GM23338 (cell line): ENCODE results near the gene TENM4. TPM values are rescaled to one million over a fixed set of nuclear protein-coding genes. Genes with fewer than 3 reads are reported as not detected.

Experiments
- ATAC-seq: fragments of 200-7000 bp; cut with Tn5 transposase; 3 replicates; pipeline ENCODE4 v1.9.1; 2020
- DNase-seq: peaks from one replicate; pipeline ENCODE4 v3.0.0-alpha.2; 2015; ENCODE audit warnings: low spot score
- H2AFZ ChIP-seq: fragments of 200-600 bp; sonication (generic); 2 replicates; pipeline ENCODE4 v1.8.0; 2016; ENCODE audit warnings: antibody characterized with exemption, mild to moderate bottlenecking, moderate library complexity
- H3F3A ChIP-seq: fragments of 200-600 bp; sonication (generic); replicated peaks from 2 replicates; pipeline ENCODE4 v1.8.0; 2017; ENCODE audit warnings: antibody characterized with exemption, mixed run types, low read depth
- H3K27ac ChIP-seq: fragments of 200-600 bp; sonication (generic); 2 replicates; pipeline ENCODE4 v1.6.1; 2016; ENCODE audit warnings: low read depth
- H3K27me3 ChIP-seq: fragments of 200-600 bp; sonication (generic); 2 replicates; pipeline ENCODE4 v1.8.0; 2016; ENCODE audit warnings: mild to moderate bottlenecking, mixed run types, moderate library complexity; ENCODE audit not compliant: insufficient read depth
- H3K36me3 ChIP-seq: fragments of 200-600 bp; sonication (generic); 2 replicates; pipeline ENCODE4 v1.8.0; 2016; ENCODE audit warnings: mild to moderate bottlenecking; ENCODE audit not compliant: insufficient read depth
- H3K4me1 ChIP-seq: fragments of 200-600 bp; sonication (generic); 2 replicates; pipeline ENCODE4 v1.8.0; 2016; ENCODE audit warnings: mild to moderate bottlenecking, moderate library complexity; ENCODE audit not compliant: insufficient read depth
- H3K4me2 ChIP-seq: fragments of 200-600 bp; sonication (generic); 2 replicates; pipeline ENCODE4 v1.7.1; 2017; ENCODE audit warnings: mixed run types
- H3K4me3 ChIP-seq: fragments of 200-600 bp; sonication (generic); 2 replicates; pipeline ENCODE4 v1.6.1; 2016; ENCODE audit warnings: mixed run types
- H3K79me2 ChIP-seq: fragments of 200-600 bp; sonication (generic); replicated peaks from 2 replicates; pipeline ENCODE4 v1.8.0; 2017; ENCODE audit warnings: mild to moderate bottlenecking; ENCODE audit not compliant: insufficient read depth
- H3K9me2 ChIP-seq: fragments of 200-600 bp; sonication (generic); 2 replicates; pipeline ENCODE4 v1.8.0; 2017; ENCODE audit not compliant: insufficient read depth
- H4K20me1 ChIP-seq: fragments of 200-600 bp; sonication (generic); replicated peaks from 2 replicates; pipeline ENCODE4 v1.8.0; 2017; ENCODE audit warnings: mild to moderate bottlenecking; ENCODE audit not compliant: insufficient read depth
- H3K27ac Mint-ChIP-seq: 2 replicates; pipeline ENCODE4 v1.8.0; 2020; ENCODE audit warnings: inconsistent platforms, mild to moderate bottlenecking, moderate library complexity, mixed read lengths
- H3K27me3 Mint-ChIP-seq: 3 replicates; pipeline ENCODE4 v1.8.0; 2022; ENCODE audit warnings: low read depth, mild to moderate bottlenecking, moderate library complexity, mixed read lengths, inconsistent platforms; ENCODE audit not compliant: insufficient read depth, poor library complexity
- H3K36me3 Mint-ChIP-seq: 3 replicates; pipeline ENCODE4 v1.8.0; 2021; ENCODE audit warnings: low read depth, mild to moderate bottlenecking, inconsistent platforms, moderate library complexity, mixed read lengths
- H3K4me1 Mint-ChIP-seq: 3 replicates; pipeline ENCODE4 v1.8.0; 2020; ENCODE audit warnings: mild to moderate bottlenecking, inconsistent platforms, mixed read lengths
- H3K4me3 Mint-ChIP-seq: 3 replicates; pipeline ENCODE4 v1.8.0; 2021; ENCODE audit warnings: moderate library complexity, mild to moderate bottlenecking, inconsistent platforms, mixed read lengths
- H3K9me3 Mint-ChIP-seq: 3 replicates; pipeline ENCODE4 v1.8.0; 2020; ENCODE audit warnings: moderate library complexity, mild to moderate bottlenecking, inconsistent platforms, mixed read lengths
- CREB1 ChIP-seq: fragments of 250-450 bp; sonication (Bioruptor Pico); IDR thresholded peaks from 2 replicates; pipeline ENCODE4 v1.5.0; 2020; ENCODE audit warnings: low read depth, mild to moderate bottlenecking, moderate library complexity
- CTCF ChIP-seq, 2 experiments: fragments of 200-600 bp in 1 of 2; sonication (generic) in 1 of 2; conservative IDR thresholded peaks; 2 replicates each; pipeline versions ENCODE4 v1.5.1 to v1.6.1; 2016 to 2017; ENCODE audit warnings: antibody characterized with exemption in 2 of 2, low read depth in 2 of 2, mild to moderate bottlenecking in 2 of 2, moderate library complexity in 1 of 2
- ETS1 ChIP-seq: IDR thresholded peaks from 2 replicates; pipeline ENCODE4 v1.6.1; 2016; ENCODE audit warnings: antibody characterized with exemption
- EZH2 ChIP-seq: fragments of 200-600 bp; sonication (generic); IDR thresholded peaks from one replicate; pipeline ENCODE4 v1.8.0; 2017; ENCODE audit warnings: antibody characterized with exemption, mild to moderate bottlenecking, low read depth; ENCODE audit not compliant: unreplicated experiment
- EZH2phosphoT487 ChIP-seq: fragments of 200-600 bp; sonication (generic); IDR thresholded peaks from one replicate; pipeline ENCODE4 v1.8.1; 2018; ENCODE audit warnings: antibody characterized with exemption; ENCODE audit not compliant: unreplicated experiment
- JUNB ChIP-seq: IDR thresholded peaks from one replicate; pipeline ENCODE4 v1.6.1; 2016; ENCODE audit warnings: antibody characterized with exemption; ENCODE audit not compliant: unreplicated experiment
- NANOG ChIP-seq: IDR thresholded peaks from 2 replicates; pipeline ENCODE4 v1.6.1; 2016; ENCODE audit warnings: antibody characterized with exemption, borderline replicate concordance
- POLR2AphosphoS5 ChIP-seq: IDR thresholded peaks from 2 replicates; pipeline ENCODE4 v1.6.1; 2016; ENCODE audit warnings: antibody characterized with exemption, low read depth
- REST ChIP-seq: IDR thresholded peaks from one replicate; pipeline ENCODE4 v1.6.1; 2018; ENCODE audit warnings: antibody characterized with exemption; ENCODE audit not compliant: unreplicated experiment
- STAT1 ChIP-seq: IDR thresholded peaks from one replicate; pipeline ENCODE4 v1.6.1; 2016; ENCODE audit warnings: antibody characterized with exemption; ENCODE audit not compliant: unreplicated experiment
- ZNF114 ChIP-seq: fragments of 250-450 bp; sonication (Bioruptor Pico); IDR thresholded peaks from 2 replicates; pipeline ENCODE4 v1.5.0; 2020; ENCODE audit warnings: mild to moderate bottlenecking, moderate library complexity
- ZNF331 ChIP-seq: fragments of 250-450 bp; sonication (Bioruptor Pico); IDR thresholded peaks from 2 replicates; pipeline ENCODE4 v1.5.0; 2020; ENCODE audit warnings: low read depth, mild to moderate bottlenecking, moderate library complexity
- ZNF462 ChIP-seq: fragments of 250-450 bp; sonication (Bioruptor Pico); IDR thresholded peaks from 2 replicates; pipeline ENCODE4 v1.5.0; 2020; ENCODE audit warnings: mild to moderate bottlenecking, moderate library complexity
- polyA plus RNA-seq: library from polyadenylated mRNA; unstranded; fragments of >200 nt; fragmentation: Nextera tagmentation; extraction: Ambion mirVana; gene quantifications from 2 replicates; pipeline ENCODE4 v1.2.1, GENCODE V29; 2016
- total RNA-seq: library from RNA; depleted of rRNA; stranded (reverse); fragments of >200 nt; shearing (Covaris generic); gene quantifications from 2 replicates; pipeline ENCODE4 v1.2.3, GENCODE V29; 2014

TENM4 gene
- total and polyA plus RNA-seq, 2 experiments from 2014 or later, result 7.3 TPM

- H3K27me3 ChIP-seq, result no peaks in the 10 kb centered on the region
- no peak overlapping the region for H3K4me2 ChIP-seq
- H3F3A ChIP-seq, result no peaks in the 10 kb centered on the region
- H3K79me2 ChIP-seq, result no peaks in the 10 kb centered on the region
- no peaks in the 10 kb centered on the region for H3K36me3 ChIP-seq
- H3K4me1 ChIP-seq, result no peaks in the 10 kb centered on the region; the same call in 1 of the 2 replicates
- H3K27ac ChIP-seq, result no peak overlapping the region
- H3K27me3 Mint-ChIP-seq, result peaks cover 1% of the 10 kb centered on the region
- H3K27ac Mint-ChIP-seq, result no peak overlapping the region
- no peak for ATAC-seq
- DNase-seq, result no peak
- H3K4me3 ChIP-seq, result no peak overlapping the region
- no peaks in the 10 kb centered on the region for H4K20me1 ChIP-seq
- H3K4me1 Mint-ChIP-seq, result 0 out of 3 replicates have a peak, but pooled peaks cover 5% of the 10 kb centered on the region
- peaks cover 3% of the 10 kb centered on the region; the same call in 1 of the 3 replicates for H3K36me3 Mint-ChIP-seq
- H3K4me3 Mint-ChIP-seq, result no peak overlapping the region
- no peak overlapping the region for H2AFZ ChIP-seq
- peaks cover 11% of the 10 kb centered on the region; the same call in 1 of the 2 replicates for H3K9me2 ChIP-seq
- no peak for TF ChIP-seq REST
- TF ChIP-seq ZNF114 (CRISPR knock-in tag), result no peak
- no peak for TF ChIP-seq POLR2AphosphoS5
- no peak for TF ChIP-seq ZNF462 (CRISPR knock-in tag)
- no peak for TF ChIP-seq CREB1
- TF ChIP-seq EZH2, result no peak
- no peak for TF ChIP-seq NANOG
- no peak for TF ChIP-seq CTCF (conservative IDR thresholded peaks at IDR 0.05; ENCODE audit: low read depth in 2 of 2)
- no peak for TF ChIP-seq ZNF331 (CRISPR knock-in tag)
- TF ChIP-seq ETS1, result no peak
- no peak for TF ChIP-seq JUNB
- no peak for TF ChIP-seq EZH2phosphoT487
- TF ChIP-seq STAT1, result no peak
- H3K9me3 Mint-ChIP-seq, result no peaks in the 10 kb centered on the region
Measured at GRCh38 chr11:78664636-78665035, 776.2 kb downstream of the TENM4 start.
